ENCODE data around the gene TESK2.
"Not testable (repeated sequence)": the region's sequence is repeated elsewhere in the genome, so short reads cannot be mapped to it uniquely, and the experiment has no call there.

TESK2 gene

DNA sequence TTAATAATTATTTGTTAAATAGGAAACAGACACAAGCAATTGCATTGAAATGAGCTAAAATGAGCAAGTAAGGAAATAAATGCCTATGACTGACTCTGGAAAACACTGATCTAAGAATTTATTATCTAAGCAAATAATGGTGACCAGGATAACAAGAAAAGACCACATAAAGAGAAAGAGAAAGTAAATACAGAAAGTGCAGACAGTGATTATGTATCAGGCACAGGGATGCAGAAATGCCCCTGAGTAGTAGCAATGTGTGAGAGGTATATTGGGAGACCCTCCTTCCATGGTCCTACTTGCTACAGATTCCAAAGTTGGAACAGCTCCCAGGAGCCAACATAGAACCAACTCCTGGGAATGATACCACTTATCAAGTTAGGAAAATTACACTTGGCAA is 117.4 kb downstream of the TESK2 start:
- DNase-seq = no peak

DNA sequence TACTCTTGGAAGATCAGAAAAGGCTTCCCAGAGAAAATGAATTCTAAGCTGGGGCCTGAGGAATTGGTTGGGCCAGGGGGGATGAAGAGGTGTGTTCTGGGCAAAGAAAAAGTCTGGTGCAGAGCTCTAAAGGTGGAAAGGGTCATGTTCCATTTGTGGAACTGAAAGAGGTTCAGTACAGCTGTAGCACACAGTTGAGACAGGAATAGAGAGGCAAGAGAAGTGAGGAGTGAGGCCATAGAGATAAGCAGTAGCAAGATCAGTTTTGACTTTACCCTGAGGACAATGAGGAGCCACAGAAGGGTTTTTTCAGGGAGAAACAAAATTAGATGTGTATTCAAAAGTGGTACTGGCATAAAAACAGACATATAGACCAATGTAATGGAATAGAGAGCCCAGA is 120.4 kb downstream of the TESK2 start:
- DNase-seq = no peak

DNA sequence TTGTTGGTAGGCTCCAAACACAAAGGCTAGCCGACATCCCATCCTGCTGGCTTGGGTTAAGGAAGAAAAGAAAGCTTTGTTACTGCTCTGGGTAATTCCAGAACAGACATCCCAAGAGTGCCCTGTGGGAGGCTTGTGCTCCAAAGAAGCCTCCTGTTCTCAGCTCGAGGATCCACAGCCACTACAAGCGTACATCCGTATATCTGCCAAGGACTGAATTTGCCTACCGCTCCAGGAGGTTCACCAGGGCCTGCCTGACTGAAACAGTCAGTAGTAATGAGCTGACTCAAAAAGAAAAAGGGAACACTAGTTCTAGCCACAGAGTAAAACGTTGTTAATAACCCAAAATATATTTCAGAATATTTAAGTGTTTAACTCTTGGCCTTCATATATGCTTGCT is 125.9 kb downstream of the TESK2 start:
- no peak for DNase-seq

DNA sequence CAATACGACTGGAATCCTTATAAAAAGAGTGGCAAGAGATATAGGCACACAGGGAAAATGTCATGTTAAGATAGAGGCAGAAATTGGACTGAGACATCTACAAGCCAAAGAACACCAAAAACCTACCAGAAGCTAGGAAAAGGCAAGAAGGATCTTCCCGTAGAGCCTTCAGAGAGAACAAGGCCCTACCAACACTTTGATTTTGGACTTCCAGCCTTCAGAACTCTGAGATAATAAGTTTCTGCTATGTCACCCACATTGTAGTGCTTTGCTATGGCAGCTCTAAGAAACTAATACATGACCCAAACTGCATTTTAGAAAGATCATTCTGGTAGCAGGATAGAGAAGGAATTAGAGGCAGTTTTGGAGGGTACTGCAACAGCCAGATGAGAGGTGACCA is 126.7 kb downstream of the TESK2 start:
- DNase-seq = no peak

DNA sequence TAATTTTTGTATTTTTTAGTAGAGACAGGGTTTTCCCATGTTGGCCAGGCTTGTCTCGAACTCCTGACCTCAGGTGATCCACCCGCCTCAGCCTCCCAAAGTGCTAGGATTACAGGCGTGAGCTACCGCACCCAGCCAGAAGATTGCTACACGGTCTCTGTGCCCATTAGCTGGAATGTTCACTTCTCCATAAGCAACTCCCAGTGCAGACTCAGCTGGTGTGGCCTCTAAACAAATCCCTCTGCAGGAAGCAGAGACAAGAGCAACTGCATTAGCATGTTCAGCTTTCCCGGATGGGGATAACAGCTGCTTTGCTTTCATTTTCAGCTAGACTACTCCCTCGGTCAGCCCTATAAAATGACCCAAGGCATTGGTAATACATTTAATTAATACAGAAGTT is 130.0 kb downstream of the TESK2 start:
- DNase-seq = not testable (repeated sequence)

DNA sequence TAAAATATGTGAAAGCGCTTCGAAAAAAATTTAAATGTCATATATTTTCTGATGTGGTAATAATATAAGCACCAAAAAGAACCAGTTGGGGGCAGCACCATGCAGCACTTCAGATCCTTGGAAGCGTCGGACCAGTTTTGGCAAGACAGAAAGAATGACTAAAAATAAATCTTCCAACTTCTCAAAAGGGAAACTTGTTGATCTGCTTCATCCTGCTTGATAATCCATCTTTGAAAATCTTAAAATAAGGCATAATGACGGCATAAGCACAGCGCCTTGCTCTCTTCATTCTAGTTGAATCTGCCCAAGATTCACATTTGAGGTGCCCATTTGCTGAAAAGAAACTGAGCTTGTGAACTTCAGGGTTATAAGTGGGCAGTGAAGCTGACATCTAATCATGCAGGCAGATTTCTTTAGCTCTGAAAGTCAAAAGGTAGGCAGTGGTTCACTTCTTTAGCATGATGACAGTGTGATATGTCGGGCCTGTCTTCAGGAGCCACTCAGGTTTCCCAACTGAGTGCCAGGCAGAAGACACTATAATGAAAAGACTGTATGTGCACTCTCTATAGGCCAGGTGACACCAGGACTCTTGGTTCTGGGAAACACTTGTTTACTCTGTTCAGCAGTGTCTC is 131.0 kb downstream of the TESK2 start:
- peak; percentile 39 to 51 for DNase-seq

DNA sequence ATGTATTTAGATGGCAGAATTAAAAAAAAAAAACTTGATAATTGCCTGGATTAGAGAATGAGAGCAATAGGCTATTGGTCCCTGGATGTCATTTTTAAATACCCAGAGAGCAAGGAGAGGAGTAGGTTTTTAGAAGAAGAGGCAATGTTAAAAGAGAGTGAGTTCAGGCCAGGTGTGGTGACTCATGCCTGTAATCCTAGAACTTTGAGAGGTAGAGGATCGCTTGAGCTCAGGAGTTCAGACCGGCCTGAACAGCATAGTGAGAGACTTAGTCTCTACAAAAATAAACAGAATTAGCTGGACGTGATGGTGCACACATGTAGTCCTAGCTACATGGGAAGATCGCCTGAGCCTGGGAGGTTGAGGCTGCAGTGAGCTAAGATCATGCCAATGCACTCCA is 134.8 kb downstream of the TESK2 start:
- no peak for DNase-seq

DNA sequence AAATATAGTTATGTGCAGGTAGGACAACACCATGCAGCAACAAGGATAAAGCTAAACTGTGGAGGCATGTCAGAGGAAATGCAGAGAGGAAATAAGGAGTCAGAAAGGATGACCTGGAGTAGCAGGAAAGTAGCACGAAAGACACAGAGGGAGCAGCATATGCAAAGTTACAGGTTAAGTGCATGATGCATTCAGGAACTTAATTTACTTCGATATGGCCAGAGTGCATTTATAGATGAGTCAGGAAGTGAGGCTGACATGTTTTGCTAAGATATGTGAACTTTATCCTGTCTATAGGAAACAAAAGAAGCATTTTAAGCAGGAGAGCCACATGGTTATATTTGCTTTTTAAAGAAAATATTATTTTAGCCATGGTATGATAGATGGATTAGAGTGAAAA is 135.3 kb downstream of the TESK2 start:
- DNase-seq = no peak

DNA sequence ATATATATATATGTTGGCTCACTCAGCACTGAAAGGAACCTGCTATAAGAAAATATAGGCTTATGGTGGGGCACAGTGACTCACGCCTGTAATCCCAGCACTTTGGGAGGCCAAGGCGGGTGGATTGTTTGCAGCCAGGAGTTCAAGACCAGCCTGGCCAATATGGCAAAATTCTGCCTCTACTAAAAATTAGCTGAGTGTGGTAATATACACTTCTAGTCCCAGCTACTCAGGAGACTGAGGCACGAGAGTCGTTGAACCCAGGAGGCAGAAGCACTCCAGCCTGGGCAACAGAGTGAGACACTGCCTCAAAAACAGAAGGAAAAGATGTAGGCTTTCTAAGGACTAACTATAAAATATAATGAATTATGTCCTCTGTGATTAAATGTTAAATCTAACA is 136.1 kb downstream of the TESK2 start:
- no peak for DNase-seq

DNA sequence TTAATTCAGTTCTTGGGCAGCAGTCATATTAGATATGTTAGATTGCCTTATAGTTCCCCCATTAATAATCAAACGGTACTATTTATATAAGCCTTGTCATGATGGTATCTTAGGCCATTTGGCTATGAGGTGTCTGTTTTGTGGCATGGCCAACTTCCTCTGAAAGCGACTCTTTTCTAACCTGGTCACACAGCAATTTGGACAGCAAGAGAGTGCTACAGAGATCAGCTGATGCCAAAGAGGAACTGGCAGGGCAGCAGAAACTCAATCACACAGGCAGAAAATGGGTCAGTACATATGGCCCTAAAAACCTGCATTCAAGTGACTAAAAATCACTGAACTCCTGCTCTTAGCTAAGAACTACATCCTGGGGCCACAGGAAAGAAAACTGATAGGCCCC is 137.3 kb downstream of the TESK2 start:
- DNase-seq = no peak

DNA sequence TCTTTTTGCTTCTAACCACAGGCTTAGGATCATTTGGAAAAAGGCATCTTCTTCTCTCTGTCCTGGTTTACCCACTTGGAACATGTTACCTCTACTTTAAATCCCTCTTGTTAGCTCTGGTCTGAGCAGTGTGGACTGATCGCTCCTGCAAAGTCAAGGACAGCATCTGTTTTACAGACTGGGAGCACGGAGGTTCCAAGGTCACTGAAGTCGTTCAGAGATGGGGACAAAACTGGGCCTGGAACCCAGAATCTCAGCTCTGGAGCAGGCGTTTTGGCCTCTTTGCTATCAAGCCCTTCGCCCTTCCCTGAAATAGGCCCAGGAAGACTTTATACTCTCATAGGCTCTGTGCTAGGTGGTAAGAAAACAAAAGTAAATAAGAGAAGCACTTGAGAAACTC is 139.5 kb downstream of the TESK2 start:
- no peak for DNase-seq

DNA sequence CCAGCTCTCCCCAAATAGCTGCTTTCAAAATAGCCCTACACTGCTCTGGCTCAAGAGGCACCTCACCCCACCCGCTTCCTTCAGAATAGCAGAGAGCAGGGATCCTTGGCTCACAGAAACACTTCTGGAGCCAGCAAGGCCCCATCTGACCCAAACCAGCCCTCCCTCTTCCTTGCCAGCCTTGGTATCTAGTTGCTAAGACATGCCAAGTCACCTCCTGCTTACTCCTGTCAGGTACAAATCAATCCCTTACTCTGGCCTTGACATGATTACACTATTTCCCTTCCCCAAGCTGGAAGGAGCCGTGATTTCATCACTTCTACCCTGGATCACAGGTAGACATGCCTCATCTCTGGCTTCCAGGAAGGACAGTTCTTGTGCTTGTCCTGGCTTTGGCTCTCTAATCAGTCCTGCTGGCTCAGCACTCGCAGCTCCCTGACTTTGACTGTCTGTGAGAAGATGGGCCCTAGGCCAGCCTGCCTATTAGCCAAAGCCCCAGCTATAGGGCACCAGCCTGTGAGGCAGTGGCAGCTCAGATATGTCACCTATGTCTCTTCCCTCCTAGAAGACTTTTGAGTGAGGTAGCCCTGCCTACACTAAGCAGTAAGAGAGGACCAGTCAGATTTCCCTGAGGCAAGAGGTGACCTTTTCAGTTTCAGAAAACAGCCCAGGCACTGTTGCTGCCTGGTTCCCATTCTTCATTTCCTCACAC is 141.8 kb downstream of the TESK2 start:
- no peak for DNase-seq

DNA sequence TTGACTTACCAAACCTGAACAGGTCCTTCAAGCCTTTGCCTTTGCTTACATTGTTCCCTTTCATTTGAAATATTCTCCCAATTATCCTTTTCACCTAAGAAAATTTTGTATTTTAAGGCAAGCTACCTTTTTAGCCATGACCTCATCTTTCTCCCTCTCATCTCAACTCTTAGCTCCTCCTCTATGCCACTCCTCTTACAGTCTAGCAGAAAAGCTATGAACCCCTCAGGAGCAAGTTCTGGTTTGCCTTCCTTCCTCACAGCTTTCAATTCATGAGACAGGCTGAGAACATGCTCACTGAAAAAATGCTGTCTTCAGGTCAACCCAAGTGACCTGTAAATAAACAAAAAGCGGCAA is 142.4 kb downstream of the TESK2 start:
- DNase-seq = no peak

DNA sequence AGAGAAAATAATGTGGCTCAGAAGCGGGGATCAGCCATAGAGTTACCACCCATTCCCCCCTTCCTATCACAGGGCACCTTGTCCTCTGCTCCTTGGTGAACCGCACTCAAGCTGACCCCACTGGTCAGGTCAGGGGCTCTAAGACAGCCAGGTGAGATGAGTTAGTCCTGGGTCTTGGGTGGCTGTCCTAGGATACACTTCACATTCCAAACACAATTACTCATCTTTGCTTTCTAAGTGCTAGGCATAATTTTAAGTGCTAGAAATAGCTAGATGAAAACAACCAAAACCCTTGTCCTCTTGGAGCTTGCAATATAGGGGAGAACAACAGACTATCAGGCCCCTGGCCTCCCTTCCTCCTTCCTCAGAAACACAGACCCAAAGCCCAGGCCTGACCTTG is 142.9 kb downstream of the TESK2 start:
- no peak for DNase-seq

DNA sequence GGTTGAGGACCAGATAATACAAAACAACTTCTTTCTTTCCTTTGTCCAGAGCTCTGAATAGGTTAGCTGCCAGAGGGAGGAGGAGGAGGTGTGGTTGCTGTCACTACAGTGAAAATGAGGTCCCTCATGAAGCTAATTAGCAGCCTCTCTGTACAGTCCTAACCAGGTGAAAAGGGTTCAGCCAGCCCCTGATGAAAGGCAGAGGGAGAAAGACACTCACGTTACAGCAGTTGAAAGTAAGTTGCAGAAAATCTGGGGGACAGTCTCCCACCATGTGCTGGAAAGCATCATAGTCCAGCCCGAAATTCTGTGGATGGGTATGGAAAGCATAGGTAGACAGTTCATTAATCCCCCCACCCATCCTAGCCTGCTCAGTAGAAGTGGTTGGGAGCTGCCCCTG is 144.5 kb downstream of the TESK2 start:
- DNase-seq = no peak

DNA sequence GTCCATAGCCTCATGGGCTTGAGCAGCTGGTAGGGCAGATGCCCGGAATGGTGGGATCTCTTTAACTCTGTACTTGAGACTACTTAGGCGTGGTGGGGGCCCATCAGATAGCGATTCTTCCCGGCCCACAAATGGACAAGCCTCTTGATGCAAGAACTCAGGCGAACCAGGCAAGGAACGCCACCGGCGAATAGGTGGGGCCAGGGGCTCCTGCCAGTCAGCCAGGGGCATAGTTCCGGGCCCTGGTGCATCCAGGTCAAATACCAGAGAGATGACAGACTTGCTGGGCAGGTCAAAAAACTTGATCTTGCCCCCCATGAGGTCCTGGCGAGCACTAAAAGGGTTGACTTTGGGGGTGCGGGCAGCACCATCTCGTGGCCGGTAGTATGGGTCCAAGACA is 145.9 kb downstream of the TESK2 start:
- no peak for DNase-seq

DNA sequence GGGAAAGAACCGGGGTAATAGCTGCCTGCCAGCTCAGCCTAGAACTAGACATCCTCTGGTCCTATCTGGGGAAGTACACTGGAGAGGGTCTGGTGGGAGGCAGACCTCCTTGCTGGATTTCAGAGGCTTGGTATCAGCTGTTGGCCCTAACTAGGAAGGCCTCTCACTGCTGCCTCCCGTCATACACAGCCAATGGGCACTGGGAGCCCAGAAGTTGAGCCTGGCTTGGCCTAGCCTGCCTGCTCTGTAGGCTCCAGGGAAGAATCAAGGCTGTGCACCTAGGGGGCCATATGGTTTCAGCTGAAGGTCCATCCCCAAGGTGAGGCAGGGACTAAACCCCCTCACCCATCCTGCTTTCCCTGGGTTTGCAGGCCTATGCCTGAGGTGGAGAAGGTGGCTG is 146.5 kb downstream of the TESK2 start:
- no peak for DNase-seq

DNA sequence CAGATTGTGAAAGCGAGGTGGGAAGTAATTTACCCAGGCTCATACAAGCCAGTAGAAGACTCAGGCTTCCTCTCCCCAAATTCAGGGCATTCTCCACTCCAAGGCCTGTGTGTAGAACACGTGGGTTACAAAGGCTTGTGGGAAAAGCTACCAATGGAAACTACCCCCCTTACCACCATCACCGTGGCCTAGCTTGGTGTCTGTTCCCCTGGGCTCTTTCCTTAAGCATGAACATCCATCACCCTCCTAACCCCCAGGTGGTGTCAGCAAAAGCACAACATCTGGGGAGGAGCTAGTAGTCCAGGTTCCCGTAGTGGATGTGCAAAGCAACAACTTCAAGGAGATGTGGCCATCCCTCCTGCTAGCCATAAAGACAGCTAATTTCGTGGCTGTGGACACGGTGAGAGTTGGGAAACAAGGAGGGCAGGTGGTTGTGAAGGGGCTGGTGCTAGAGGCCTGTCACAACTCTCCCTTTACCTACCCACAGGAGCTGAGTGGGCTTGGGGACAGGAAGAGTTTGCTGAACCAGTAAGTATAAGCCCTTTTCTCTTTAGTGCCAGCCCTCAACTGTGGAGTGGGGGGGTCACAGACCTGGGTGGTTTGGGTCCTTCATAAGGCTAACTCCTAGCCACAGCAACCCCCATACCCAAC is 150.0 kb downstream of the TESK2 start:
- no peak for DNase-seq

DNA sequence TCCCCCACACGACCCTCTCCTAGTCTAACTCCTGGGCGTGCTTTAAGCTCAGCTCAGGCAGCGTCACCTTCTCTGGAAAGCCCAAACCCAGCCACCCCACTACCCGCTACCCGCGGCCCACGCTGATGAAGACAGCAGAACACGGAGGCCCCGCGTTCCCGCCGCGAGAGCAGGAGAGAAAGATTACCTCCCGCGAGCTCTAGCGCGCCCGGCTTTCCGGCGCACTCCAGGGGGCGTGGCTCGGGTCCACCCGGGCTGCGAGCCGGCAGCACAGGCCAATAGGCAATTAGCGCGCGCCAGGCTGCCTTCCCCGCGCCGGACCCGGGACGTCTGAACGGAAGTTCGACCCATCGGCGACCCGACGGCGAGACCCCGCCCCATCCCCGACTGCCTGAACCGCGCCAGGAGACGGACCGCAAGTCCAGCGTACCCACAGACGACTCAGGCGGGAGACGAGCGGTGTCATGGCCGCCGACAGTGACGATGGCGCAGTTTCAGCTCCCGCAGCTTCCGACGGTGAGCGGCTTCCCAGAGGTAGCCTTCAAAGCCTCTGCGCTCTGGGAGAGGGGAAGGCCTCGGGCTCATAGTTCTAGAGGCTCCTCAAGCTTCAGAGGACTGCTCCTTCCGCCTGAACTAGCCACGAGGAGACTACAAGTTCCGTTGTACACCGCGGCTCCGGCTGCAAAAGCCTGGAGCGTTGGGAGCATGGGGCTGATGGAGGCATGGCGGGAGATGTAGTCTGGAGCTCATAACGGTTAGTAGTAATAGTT is 151.0 kb downstream of the TESK2 start, which contains the start of the genes MUTYH and TOE1:
Gene MUTYH, minus strand, starts transcription at position 652 of the 770 bp plus-strand sequence. CDS start 5,935 bp downstream, outside the sequence.
Gene TOE1, plus strand, starts transcription at position 382 of the 770 bp plus-strand sequence. Its CDS starts 83 bp downstream, at position 465.
- peak; percentile 90 to 92 for DNase-seq

DNA sequence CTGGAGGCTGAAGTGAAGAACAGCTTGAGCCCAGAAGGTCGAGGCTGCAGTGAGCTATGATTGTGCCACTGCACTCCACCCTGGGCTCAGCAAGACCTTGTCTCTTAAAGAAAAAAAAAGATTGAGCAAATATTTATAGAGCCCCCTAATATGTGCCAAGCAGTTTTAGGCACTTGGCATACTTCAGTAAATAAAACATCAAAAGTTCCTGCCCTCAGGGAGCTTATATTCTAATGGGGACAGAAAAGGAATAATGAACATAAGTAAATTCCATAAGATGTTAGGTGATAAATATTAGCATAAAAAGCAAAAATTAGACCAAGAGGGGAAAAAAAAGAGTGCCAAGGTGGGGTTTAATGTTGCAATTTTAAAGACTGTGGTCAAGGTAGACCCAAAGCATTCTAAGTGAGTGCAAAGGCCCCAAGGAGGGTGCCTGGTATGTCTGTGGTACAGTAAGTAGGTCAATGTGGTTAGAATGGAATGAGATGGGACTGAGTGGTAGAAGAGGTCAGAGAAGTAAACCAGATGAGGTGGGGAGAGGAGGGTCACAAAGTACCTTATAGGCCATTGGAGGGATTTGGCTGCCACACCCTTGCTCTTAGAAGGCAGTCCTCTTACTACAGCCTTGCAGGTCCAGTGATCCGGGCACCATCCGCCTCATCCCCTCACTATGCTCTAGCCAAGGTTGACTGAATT is 153.2 kb downstream of the TESK2 start:
- DNase-seq = no peak

DNA sequence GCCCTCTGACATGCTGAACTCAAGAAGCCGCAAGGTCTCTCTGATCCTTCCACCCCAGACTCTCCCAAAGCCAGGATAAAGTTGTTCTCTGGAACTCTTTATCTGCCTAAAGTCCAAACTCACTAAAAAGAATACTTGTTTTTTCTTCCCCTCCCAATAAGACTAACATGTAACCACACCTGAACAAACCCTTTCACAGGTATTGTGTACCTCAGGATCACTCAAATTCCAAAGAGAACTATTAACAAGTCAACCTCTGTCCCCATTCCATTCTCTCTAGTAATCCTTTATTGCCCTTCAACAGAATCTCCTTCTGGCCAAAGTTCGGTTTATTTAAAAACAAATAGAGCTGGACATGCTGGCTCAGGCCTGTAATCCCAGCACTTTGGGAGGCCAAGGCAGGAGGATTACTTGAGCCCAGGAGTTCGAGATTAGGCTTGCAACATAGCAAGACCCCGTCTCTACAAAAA is 155.1 kb downstream of the TESK2 start:
- DNase-seq = no peak
